ENCODE results near the gene GPR78.
A peak's percentile ranks its signal among the peaks of the same experiment; 100 is the strongest.

GPR78 gene

DNA sequence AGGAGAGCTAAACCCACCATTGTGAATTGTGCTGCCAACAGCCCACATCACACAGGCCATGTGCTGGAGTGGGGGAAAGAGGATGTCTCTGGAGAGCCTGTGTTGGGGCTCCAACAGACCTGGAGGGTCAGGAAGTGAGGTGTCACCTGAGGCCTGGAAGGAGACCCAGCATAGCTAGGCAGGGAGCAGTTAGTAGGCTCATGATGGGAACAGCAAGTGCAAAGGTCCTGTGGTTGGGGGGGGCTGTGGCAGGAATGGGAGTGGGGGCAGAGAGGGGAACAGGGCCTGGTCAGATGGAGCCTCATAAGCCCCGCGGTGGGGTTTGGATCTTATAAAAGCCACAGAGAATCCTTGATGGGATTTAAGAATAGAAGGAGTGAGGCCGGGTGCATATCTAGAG is 35.9 kb upstream of the GPR78 start:
- no peak overlapping the region for H3K4me2 ChIP-seq (ENCODE audit: low read length, poor library complexity, severe bottlenecking)
- H3K18ac ChIP-seq (ENCODE audit: low read depth in 1 of 2, low read length in 2 of 2): no peak overlapping the region
- H4K91ac ChIP-seq (ENCODE audit: low read length): no peak overlapping the region
- no peak overlapping the region for H3K4ac ChIP-seq (ENCODE audit: low read depth in 1 of 2, low read length in 2 of 2)
- no peak overlapping the region for H3K23ac ChIP-seq (ENCODE audit: low read length in 2 of 2)
- no peak overlapping the region for H2AFZ ChIP-seq (ENCODE audit: low read depth, low read length)
- H3K4me1 ChIP-seq (ENCODE audit: control insufficient read depth, insufficient read depth, low read depth, low read length): peaks cover 3% of the 10 kb centered on the region
- no peak overlapping the region for H2BK5ac ChIP-seq (ENCODE audit: low read depth, low read length, poor library complexity, severe bottlenecking)
- no peak overlapping the region for H2BK12ac ChIP-seq (ENCODE audit: low read length in 2 of 2)
- no peaks in the 10 kb centered on the region for H3K36me3 ChIP-seq (ENCODE audit: control insufficient read depth in 1 of 2, insufficient read depth in 2 of 2, low read depth in 1 of 2, low read length in 2 of 2)
- no peak overlapping the region for H3K9ac ChIP-seq (ENCODE audit: low read length)
- 99% methylated on average over 3 of the region's 3 CpGs for WGBS
- no peak overlapping the region for H3K27ac ChIP-seq (ENCODE audit: low read length, poor library complexity, severe bottlenecking)
- no peaks in the 10 kb centered on the region for H3K79me1 ChIP-seq (replicated peaks; ENCODE audit: low read length, poor library complexity, severe bottlenecking)
- no peak overlapping the region for H2AK5ac ChIP-seq (ENCODE audit: low read length, severe bottlenecking)
- no peak overlapping the region for H3K4me3 ChIP-seq (ENCODE audit: insufficient read depth in 1 of 2, low read depth in 1 of 2, low read length in 2 of 2)
- no peak for DNase-seq
- H3K14ac ChIP-seq (ENCODE audit: low read length in 2 of 2): no peak overlapping the region
- H2BK15ac ChIP-seq (ENCODE audit: low read depth, poor library complexity, severe bottlenecking): no peak overlapping the region
- no peak overlapping the region for H4K8ac ChIP-seq (ENCODE audit: low read length)
- no peak overlapping the region for H2BK120ac ChIP-seq (ENCODE audit: low read depth, low read length)
- H3K9me3 ChIP-seq (ENCODE audit: control insufficient read depth, low read length): no peaks in the 10 kb centered on the region
- peaks cover 0 to 10% of the 10 kb centered on the region in 2 experiments for H3K27me3 ChIP-seq (ENCODE audit: control insufficient read depth in 1 of 2, insufficient read depth in 1 of 2, low read length in 2 of 2)

DNA sequence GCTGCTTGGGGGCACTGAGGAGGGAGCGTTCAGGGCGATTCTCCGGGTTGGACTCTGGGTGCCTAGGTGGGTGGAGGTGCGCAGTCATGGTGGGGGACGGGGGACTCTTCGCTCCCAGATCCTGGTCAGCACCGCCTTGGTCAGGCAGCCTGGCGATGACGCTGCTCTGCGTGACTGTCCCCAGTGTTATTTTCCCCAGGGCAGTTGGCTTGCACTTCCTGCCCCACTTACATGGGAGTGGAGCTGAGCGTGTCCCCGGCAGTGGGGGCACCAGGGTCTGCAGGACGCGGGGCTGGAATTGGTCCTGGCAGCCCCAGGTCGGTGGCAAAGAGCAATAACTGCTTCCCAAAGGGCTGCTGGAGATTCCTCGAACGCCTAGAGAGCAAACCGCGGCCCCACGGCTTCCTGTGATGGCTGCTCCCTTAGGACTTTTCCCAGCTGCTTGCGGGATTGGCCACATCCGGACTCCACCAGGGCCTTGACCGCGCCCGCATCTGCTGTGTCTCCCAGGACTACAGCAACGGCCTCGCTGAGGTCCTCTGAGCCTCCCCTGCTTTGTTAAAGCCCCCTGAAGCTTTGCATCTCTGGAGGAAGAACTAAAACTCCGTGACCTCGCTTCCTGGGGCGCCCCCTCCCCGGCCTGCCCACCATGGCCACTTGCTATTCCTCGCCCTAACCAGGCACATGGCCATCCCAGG is 35.3 kb upstream of the GPR78 start:
- peaks cover 3% of the 10 kb centered on the region for H3K4me1 ChIP-seq (ENCODE audit: control insufficient read depth, insufficient read depth, low read depth, low read length)
- H3K9me3 ChIP-seq (ENCODE audit: control insufficient read depth, low read length): no peaks in the 10 kb centered on the region
- H3K4me2 ChIP-seq (ENCODE audit: low read length, poor library complexity, severe bottlenecking): no peak overlapping the region
- H3K18ac ChIP-seq (ENCODE audit: low read depth in 1 of 2, low read length in 2 of 2): no peak overlapping the region
- H4K91ac ChIP-seq (ENCODE audit: low read length): no peak overlapping the region
- no peak overlapping the region for H2AK5ac ChIP-seq (ENCODE audit: low read length, severe bottlenecking)
- no peaks in the 10 kb centered on the region for H3K79me1 ChIP-seq (replicated peaks; ENCODE audit: low read length, poor library complexity, severe bottlenecking)
- no peak overlapping the region for H3K27ac ChIP-seq (ENCODE audit: low read length, poor library complexity, severe bottlenecking)
- no peak overlapping the region for H2BK120ac ChIP-seq (ENCODE audit: low read depth, low read length)
- no peak overlapping the region for H3K14ac ChIP-seq (ENCODE audit: low read length in 2 of 2)
- no peak overlapping the region for H2AFZ ChIP-seq (ENCODE audit: low read depth, low read length)
- peak; percentile 29 for DNase-seq
- no peak overlapping the region for H3K4me3 ChIP-seq (ENCODE audit: insufficient read depth in 1 of 2, low read depth in 1 of 2, low read length in 2 of 2)
- no peak overlapping the region for H2BK5ac ChIP-seq (ENCODE audit: low read depth, low read length, poor library complexity, severe bottlenecking)
- no peak overlapping the region for H3K9ac ChIP-seq (ENCODE audit: low read length)
- H2BK12ac ChIP-seq (ENCODE audit: low read length in 2 of 2): no peak overlapping the region
- H3K4ac ChIP-seq (ENCODE audit: low read depth in 1 of 2, low read length in 2 of 2): no peak overlapping the region
- H3K36me3 ChIP-seq (ENCODE audit: control insufficient read depth in 1 of 2, insufficient read depth in 2 of 2, low read depth in 1 of 2, low read length in 2 of 2): no peaks in the 10 kb centered on the region
- H3K27me3 ChIP-seq (ENCODE audit: control insufficient read depth in 1 of 2, insufficient read depth in 1 of 2, low read length in 2 of 2): peaks cover 0 to 14% of the 10 kb centered on the region in 2 experiments
- 80% methylated on average over 32 of the region's 32 CpGs for WGBS
- no peak overlapping the region for H4K8ac ChIP-seq (ENCODE audit: low read length)
- no peak overlapping the region for H3K23ac ChIP-seq (ENCODE audit: low read length in 2 of 2)
- no peak overlapping the region for H2BK15ac ChIP-seq (ENCODE audit: low read depth, poor library complexity, severe bottlenecking)

DNA sequence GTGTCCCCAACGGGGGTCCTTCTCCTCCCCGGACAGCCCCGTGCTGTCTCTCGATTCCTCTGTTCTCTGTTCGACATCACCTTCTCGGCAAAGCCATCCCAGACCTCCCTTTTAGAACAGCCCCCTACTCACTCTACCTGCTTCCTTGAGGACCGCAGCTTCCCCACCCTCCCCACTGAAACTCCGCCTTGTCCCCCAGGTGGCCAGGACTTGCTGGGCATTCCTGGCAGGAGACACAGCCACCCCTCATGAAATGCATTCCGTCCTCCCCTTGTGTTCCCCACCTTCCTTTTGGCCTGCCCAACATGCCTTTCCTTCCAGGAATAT is 34.8 kb upstream of the GPR78 start:
- Histone ChIP-seq H2AFZ (ENCODE audit: low read depth, low read length) (no peak overlapping the region), H3K27ac (ENCODE audit: low read length, poor library complexity, severe bottlenecking) (no peak overlapping the region), H3K9me3 (ENCODE audit: control insufficient read depth, low read length) (no peaks in the 10 kb centered on the region), H4K8ac (ENCODE audit: low read length) (no peak overlapping the region), H3K4me1 (ENCODE audit: control insufficient read depth, insufficient read depth, low read depth, low read length) (peaks cover 3% of the 10 kb centered on the region), H2BK15ac (ENCODE audit: low read depth, poor library complexity, severe bottlenecking) (no peak overlapping the region), H2BK12ac (ENCODE audit: low read length in 2 of 2) (no peak overlapping the region), H2BK5ac (ENCODE audit: low read depth, low read length, poor library complexity, severe bottlenecking) (no peak overlapping the region), H3K9ac (ENCODE audit: low read length) (no peak overlapping the region), H2AK5ac (ENCODE audit: low read length, severe bottlenecking) (no peak overlapping the region), H3K4me3 (ENCODE audit: insufficient read depth in 1 of 2, low read depth in 1 of 2, low read length in 2 of 2) (no peak overlapping the region), H3K4me2 (ENCODE audit: low read length, poor library complexity, severe bottlenecking) (no peak overlapping the region), H3K14ac (ENCODE audit: low read length in 2 of 2) (no peak overlapping the region), H3K23ac (ENCODE audit: low read length in 2 of 2) (no peak overlapping the region), H3K4ac (ENCODE audit: low read depth in 1 of 2, low read length in 2 of 2) (no peak overlapping the region), H4K91ac (ENCODE audit: low read length) (peak overlapping the region; percentile 47), H3K18ac (ENCODE audit: low read depth in 1 of 2, low read length in 2 of 2) (no peak overlapping the region), H2BK120ac (ENCODE audit: low read depth, low read length) (no peak overlapping the region), H3K27me3 (ENCODE audit: control insufficient read depth in 1 of 2, insufficient read depth in 1 of 2, low read length in 2 of 2) (peaks cover 0 to 16% of the 10 kb centered on the region in 2 experiments), H3K79me1 (replicated peaks; ENCODE audit: low read length, poor library complexity, severe bottlenecking) (no peaks in the 10 kb centered on the region), H3K36me3 (ENCODE audit: control insufficient read depth in 1 of 2, insufficient read depth in 2 of 2, low read depth in 1 of 2, low read length in 2 of 2) (no peaks in the 10 kb centered on the region)
- DNase-seq: no peak
- WGBS: 78% methylated on average over 9 of the region's 9 CpGs

DNA sequence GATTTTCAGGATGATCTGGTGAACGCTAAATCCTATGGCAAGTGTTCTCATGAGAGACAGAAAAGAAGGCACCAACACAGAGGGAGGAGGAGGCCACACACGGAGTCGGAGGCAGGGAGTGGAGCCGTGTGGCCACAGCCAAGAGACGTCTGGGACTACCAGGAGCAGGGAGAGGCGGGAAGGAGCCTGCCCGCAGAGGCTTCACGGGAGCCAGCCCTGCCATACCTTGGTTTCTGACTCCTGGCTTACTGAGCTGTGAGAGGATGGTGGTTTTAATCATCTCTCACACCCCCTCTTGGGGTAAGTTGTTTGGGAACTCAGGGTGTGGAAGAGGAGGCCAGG is 33.5 kb upstream of the GPR78 start:
- H3K9me3 ChIP-seq (ENCODE audit: control insufficient read depth, low read length): peaks cover 4% of the 10 kb centered on the region
- H3K79me1 ChIP-seq (replicated peaks; ENCODE audit: low read length, poor library complexity, severe bottlenecking): no peaks in the 10 kb centered on the region
- H2BK15ac ChIP-seq (ENCODE audit: low read depth, poor library complexity, severe bottlenecking): no peak overlapping the region
- H3K4me2 ChIP-seq (ENCODE audit: low read length, poor library complexity, severe bottlenecking): no peak overlapping the region
- H4K91ac ChIP-seq (ENCODE audit: low read length): no peak overlapping the region
- no peak overlapping the region for H3K27ac ChIP-seq (ENCODE audit: low read length, poor library complexity, severe bottlenecking)
- no peak overlapping the region for H2AK5ac ChIP-seq (ENCODE audit: low read length, severe bottlenecking)
- no peak overlapping the region for H3K18ac ChIP-seq (ENCODE audit: low read depth in 1 of 2, low read length in 2 of 2)
- H3K14ac ChIP-seq (ENCODE audit: low read length in 2 of 2): no peak overlapping the region
- DNase-seq: no peak
- H2AFZ ChIP-seq (ENCODE audit: low read depth, low read length): no peak overlapping the region
- no peak overlapping the region for H2BK5ac ChIP-seq (ENCODE audit: low read depth, low read length, poor library complexity, severe bottlenecking)
- H3K4me3 ChIP-seq (ENCODE audit: insufficient read depth in 1 of 2, low read depth in 1 of 2, low read length in 2 of 2): no peak overlapping the region
- H3K36me3 ChIP-seq (ENCODE audit: control insufficient read depth in 1 of 2, insufficient read depth in 2 of 2, low read depth in 1 of 2, low read length in 2 of 2): no peaks in the 10 kb centered on the region
- H2BK12ac ChIP-seq (ENCODE audit: low read length in 2 of 2): no peak overlapping the region
- H3K4ac ChIP-seq (ENCODE audit: low read depth in 1 of 2, low read length in 2 of 2): no peak overlapping the region
- H4K8ac ChIP-seq (ENCODE audit: low read length): no peak overlapping the region
- peaks cover 3 to 25% of the 10 kb centered on the region in 2 experiments for H3K27me3 ChIP-seq (ENCODE audit: control insufficient read depth in 1 of 2, insufficient read depth in 1 of 2, low read length in 2 of 2)
- H3K23ac ChIP-seq (ENCODE audit: low read length in 2 of 2): no peak overlapping the region
- H2BK120ac ChIP-seq (ENCODE audit: low read depth, low read length): no peak overlapping the region
- peaks cover 3% of the 10 kb centered on the region for H3K4me1 ChIP-seq (ENCODE audit: control insufficient read depth, insufficient read depth, low read depth, low read length)
- WGBS: 68% methylated on average over 7 of the region's 8 CpGs
- H3K9ac ChIP-seq (ENCODE audit: low read length): peak overlapping the region; percentile 21
